Activated T-helper 1 cell treated with anti-CD3 and anti-CD28 coated beads, Interleukin-12 subunit alpha, Interleukin-12 subunit beta, Interleukin-2, Interleukin-4 antibody, amounts not matched to agents 30 ng/mL and 10 ng/mL and 1 ng/mL, durations not matched to agents 14 hours and 24 hours and 36 hours (primary cell): ENCODE measurements around the gene GDI1. TPM values are rescaled to one million over a fixed set of nuclear protein-coding genes. Genes with fewer than 3 reads are reported as not detected.

Experiments used
- DNase-seq: peaks from one replicate; pipeline ENCODE4 v3.0.0; 2021; ENCODE audit warnings: low spot score
- H3K27ac Mint-ChIP-seq: one replicate; pipeline ENCODE4 v1.8.0; 2021; ENCODE audit warnings: mild to moderate bottlenecking, mixed read lengths
- H3K27me3 Mint-ChIP-seq: one replicate; pipeline ENCODE4 v1.8.0; 2022; ENCODE audit warnings: mild to moderate bottlenecking, moderate library complexity, mixed read lengths; ENCODE audit not compliant: insufficient read depth
- H3K36me3 Mint-ChIP-seq: one replicate; pipeline ENCODE4 v1.8.0; 2021; ENCODE audit warnings: low read depth, mixed read lengths
- H3K4me1 Mint-ChIP-seq: one replicate; pipeline ENCODE4 v1.8.0; 2021; ENCODE audit warnings: low read depth, mixed read lengths
- H3K4me3 Mint-ChIP-seq: one replicate; pipeline ENCODE4 v1.8.0; 2021; ENCODE audit warnings: mild to moderate bottlenecking, moderate library complexity, mixed read lengths
- H3K9me3 Mint-ChIP-seq: one replicate; pipeline ENCODE4 v1.8.0; 2021; ENCODE audit warnings: mixed read lengths
- intact Hi-C: fragments of 100-400 bp; cut with micrococcal nuclease; formaldehyde crosslinking; loops from one replicate; pipeline ENCODE4 v1.15.1; 2024
- total RNA-seq: library from RNA; stranded (reverse); gene quantifications from 2 replicates; pipeline ENCODE4 v1.2.3, GENCODE V29; 2022

Gene GDI1
- total RNA-seq, 1 donor from 2014 or later: 110 TPM

DNA sequence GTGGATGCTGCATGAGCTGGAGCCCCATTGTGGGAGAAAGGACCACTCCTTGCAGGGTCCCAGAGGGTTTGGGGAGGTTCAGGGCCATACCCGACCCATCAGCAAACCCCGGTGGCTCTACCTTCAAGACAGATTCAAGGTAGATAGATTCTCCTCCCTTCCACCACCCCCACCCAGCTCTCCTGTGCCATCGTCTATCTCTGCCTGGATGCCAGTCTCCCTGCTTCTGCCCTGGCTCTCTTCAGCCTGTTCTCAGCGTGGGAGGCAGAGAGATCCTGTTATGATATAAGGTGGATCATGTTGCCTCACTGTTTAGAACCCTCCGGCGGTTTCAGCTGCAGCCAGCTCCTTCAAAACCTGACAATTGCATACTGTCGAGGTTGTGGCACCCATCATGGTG, 36.7 kb downstream of the GDI1 start:
- peaks cover 12% of the 10 kb centered on the region for H3K4me1 Mint-ChIP-seq
- no peak overlapping the region for H3K4me3 Mint-ChIP-seq
- intact Hi-C loops: no loop called here
- no peaks in the 10 kb centered on the region for H3K27me3 Mint-ChIP-seq
- no peak for DNase-seq
- peaks cover 4% of the 10 kb centered on the region for H3K36me3 Mint-ChIP-seq
- no peak overlapping the region for H3K27ac Mint-ChIP-seq
- H3K9me3 Mint-ChIP-seq: no peaks in the 10 kb centered on the region

DNA sequence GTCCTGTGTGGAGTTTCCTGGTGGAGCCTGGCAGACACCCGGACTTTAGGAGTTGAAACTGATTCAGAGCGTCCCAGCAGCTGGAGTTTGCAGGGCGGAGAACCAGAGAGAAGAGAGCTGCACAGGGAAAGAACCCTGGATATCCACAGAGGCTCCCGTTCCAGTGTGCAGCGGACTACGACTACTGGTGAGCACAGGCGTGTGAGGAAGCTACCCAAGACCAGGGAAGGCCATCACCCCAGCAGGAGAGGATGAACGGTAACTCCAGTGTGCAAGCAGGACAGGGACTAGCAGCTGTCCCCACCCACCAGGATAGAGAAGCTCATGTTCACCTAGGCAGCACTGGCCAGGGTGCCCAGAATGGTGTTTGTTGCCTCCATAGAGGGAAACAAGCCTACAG, 39.9 kb downstream of the GDI1 start:
- no peak for DNase-seq
- no peaks in the 10 kb centered on the region for H3K9me3 Mint-ChIP-seq
- peaks cover 4% of the 10 kb centered on the region for H3K36me3 Mint-ChIP-seq
- H3K4me3 Mint-ChIP-seq: no peak overlapping the region
- intact Hi-C loops: loop anchor here (5.0 kb wide), 2 partner anchors 65 to 550 kb away; partner anchors contain the start of genes ARHGAP4 and TAFAZZIN
- H3K4me1 Mint-ChIP-seq: peaks cover 18% of the 10 kb centered on the region
- H3K27me3 Mint-ChIP-seq: no peaks in the 10 kb centered on the region
- H3K27ac Mint-ChIP-seq: no peak overlapping the region

DNA sequence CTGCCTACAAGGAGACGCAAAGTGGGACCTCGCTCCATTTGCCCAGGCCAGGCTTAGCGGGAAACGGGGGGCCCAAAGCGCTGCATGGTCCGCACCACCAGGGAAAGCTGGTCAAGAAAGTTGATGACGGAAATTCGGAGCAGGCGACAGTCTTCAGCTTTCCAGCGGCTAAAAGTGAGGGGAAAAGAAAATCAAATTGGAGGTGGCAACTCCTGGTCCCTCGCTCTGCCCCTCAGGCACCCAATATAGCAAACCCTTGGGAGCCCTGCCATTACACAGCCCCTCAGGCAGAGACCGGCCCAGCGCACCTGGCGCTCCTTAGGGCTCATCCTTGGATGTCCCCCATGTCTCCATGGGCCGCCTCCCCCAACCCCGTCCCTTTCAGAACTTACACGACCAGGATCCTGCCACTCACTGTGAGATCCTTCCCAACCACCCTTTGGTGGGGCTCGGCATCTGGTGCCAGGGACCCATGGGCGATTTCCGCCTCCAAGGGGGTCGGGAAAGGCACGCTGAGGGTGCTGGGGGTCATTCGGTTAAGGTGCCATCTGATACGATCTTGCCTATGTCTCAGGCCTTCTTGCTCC, 41.0 kb downstream of the GDI1 start:
- no peaks in the 10 kb centered on the region for H3K27me3 Mint-ChIP-seq
- no peak for DNase-seq
- H3K4me3 Mint-ChIP-seq: peak overlapping the region; percentile 88
- H3K36me3 Mint-ChIP-seq: peaks cover 4% of the 10 kb centered on the region
- H3K4me1 Mint-ChIP-seq: peaks cover 18% of the 10 kb centered on the region
- intact Hi-C loops: loop anchor here (1.0 to 5.0 kb wide), 6 partner anchors 34 to 551 kb away; partner anchors contain the start of genes ARHGAP4, FAM50A, G6PD and GDI1
- H3K9me3 Mint-ChIP-seq: no peaks in the 10 kb centered on the region
- H3K27ac Mint-ChIP-seq: peak overlapping the region; percentile 77

DNA sequence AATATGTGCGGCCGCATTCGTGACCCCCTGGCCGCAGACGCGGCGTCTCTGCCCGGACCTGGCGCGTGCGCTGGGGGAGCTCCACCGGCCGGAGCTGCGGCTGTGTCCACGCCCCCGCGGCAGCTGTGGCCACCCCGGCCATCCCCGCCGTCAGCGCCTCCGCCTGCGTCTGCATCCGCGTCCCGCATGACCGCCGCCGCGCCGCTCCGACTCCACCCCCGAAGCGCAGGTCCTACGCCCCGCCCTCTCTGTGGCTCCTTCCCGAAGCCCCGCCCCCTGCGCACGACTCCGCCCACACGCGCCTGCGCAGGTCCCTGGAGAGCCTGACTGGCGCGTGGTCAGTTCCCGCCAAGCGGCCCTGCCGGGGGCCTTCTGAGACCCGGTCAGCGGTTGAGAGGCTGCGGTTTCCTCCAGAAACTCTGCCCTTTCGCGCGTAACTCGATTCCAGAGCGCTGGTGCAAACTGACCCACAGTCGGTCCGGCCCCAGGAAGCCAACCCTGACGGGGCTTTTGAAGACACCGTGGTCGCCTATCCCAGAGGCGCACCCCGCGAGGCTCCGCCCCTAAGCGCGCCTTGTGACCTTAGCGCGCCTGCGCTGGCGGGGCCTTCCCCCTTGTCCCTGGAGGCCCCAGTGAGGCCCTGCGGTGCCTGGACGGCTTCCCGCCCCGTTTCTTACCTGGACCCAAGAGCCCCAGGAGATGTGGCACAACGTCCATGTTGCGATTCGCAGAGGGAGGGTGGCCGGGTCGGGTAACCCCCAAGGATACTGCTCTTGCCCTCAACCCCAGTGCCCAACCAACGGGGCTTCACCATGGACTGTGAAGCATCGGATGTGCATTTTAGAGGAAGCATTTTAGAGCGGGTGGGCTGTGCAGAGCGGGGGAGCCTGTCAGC, 42.0 kb downstream of the GDI1 start, which contains the start of gene LAGE3:
Gene LAGE3 (minus strand): TSS at position 554 of the 895 bp plus-strand sequence. CDS start 366 bp downstream, at position 188.
- Mint-ChIP-seq H3K4me1 (peaks cover 23% of the 10 kb centered on the region), H3K4me3 (peak within 1 kb of the TSS; percentile 88), H3K9me3 (no peaks in the 10 kb centered on the region), H3K27me3 (no peaks in the 10 kb centered on the region), H3K27ac (peak within 1 kb of the TSS; percentile 91), H3K36me3 (peaks cover 10% of the 10 kb centered on the region)
- peak; percentile 93 for DNase-seq
- intact Hi-C loops: loop anchor here (1.0 to 5.0 kb wide), 9 partner anchors 11 to 552 kb away; partner anchors contain the start of genes ARHGAP4, FAM3A, FAM50A and G6PD

DNA sequence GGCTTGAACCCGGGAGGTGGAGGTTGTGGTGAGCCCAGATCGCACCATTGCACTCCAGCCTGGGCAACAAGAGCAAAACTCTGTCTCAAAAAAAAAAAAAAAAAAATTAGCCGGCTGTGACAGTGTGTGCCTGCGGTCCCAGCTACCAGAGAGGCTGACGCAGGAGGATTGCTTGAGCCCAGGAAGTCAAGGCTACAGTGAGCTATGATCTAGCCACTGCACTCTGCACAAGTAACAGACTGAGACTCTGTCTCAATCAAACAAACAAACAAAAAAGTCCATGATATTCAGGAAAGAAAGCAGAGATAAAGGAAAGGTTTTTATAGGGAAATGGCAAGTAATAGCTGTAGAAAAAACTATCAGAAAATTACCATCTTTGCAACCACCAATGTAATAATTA, 44.2 kb downstream of the GDI1 start:
- H3K27me3 Mint-ChIP-seq: no peaks in the 10 kb centered on the region
- H3K4me3 Mint-ChIP-seq: no peak overlapping the region
- peaks cover 6% of the 10 kb centered on the region for H3K36me3 Mint-ChIP-seq
- H3K4me1 Mint-ChIP-seq: peaks cover 17% of the 10 kb centered on the region
- intact Hi-C loops: no loop called here
- DNase-seq: no peak
- H3K9me3 Mint-ChIP-seq: no peaks in the 10 kb centered on the region
- no peak overlapping the region for H3K27ac Mint-ChIP-seq

DNA sequence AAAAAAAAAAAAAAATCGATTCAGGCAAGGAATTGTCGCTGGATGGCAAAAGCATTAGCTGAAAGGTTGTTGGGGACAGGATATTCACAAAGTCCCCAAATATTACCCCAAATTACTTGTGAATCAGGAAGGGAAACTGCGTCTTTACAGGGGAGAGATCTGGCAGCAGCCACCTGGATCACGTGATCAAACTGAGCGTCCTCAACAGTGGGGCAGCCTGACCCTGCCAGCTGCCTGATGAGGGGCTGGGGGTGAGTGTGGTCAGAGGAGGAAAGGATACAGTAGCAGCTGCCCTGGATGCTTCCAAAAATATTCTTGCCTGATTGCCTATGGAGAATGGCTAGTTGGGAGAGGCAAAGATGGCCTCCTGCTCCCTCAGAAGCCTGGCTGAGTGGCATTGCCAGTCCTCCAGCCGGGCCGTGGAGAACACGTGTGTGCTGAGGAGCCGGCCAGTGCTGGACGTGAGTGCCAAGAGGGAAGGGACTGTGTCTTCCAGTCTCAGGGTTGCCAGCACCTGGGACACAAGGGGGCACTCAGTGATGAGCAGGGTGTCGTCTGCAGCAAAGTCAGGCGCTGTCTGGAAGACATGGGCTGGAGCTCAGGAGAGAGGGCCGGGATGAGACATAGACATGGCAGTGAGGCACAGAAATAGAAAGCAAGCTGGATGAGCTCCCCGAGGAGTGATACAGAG, 45.1 kb downstream of the GDI1 start:
- peaks cover 17% of the 10 kb centered on the region for H3K4me1 Mint-ChIP-seq
- peaks cover 6% of the 10 kb centered on the region for H3K36me3 Mint-ChIP-seq
- DNase-seq: no peak
- H3K9me3 Mint-ChIP-seq: no peaks in the 10 kb centered on the region
- peak overlapping the region; percentile 72 for H3K27ac Mint-ChIP-seq
- no peaks in the 10 kb centered on the region for H3K27me3 Mint-ChIP-seq
- H3K4me3 Mint-ChIP-seq: peak overlapping the region; percentile 45
- intact Hi-C loops: no loop called here

DNA sequence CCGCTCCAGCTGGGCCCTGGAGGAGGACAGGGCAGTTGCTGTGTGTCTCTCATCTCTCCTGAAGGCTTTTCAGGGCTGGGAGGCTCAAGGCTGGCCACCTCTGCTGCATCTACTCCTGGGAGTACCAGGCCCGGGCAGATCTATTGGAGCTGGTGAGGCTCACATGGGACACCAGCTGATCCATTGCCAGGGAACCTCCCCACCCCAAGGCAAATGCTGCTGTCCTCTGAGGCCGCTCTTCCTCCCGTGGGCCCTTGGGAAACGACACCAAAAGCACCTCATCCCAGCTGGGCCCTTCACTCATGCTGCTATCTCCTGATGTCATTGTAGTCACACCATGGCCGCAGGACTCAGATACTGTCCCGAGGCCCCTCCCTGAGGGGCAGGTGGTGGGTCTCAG, 45.8 kb downstream of the GDI1 start:
- intact Hi-C loops: no loop called here
- H3K4me3 Mint-ChIP-seq: no peak overlapping the region
- DNase-seq: no peak
- H3K4me1 Mint-ChIP-seq: peaks cover 11% of the 10 kb centered on the region
- no peaks in the 10 kb centered on the region for H3K27me3 Mint-ChIP-seq
- H3K27ac Mint-ChIP-seq: no peak overlapping the region
- peaks cover 7% of the 10 kb centered on the region for H3K36me3 Mint-ChIP-seq
- no peaks in the 10 kb centered on the region for H3K9me3 Mint-ChIP-seq

DNA sequence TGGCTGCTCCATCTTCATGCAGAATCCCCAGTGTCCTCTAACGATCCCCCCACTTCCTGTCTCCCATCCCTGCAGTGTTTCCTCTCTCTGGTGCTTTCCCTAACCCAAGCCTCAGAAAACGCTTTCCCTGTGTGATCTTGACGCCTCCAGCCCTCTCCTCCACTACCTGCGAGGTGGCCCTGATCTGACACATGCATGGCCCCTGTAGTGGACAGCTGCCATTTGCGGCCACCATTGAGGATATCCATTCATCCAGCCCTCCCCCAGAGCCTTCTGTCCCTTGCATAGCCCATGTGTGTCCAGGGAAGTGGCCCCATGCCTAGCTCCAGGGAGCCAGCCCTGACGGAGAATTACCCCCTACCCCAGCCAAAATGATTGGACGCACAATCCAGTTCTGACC, 46.4 kb downstream of the GDI1 start:
- intact Hi-C loops: no loop called here
- Mint-ChIP-seq H3K27me3 (no peaks in the 10 kb centered on the region), H3K9me3 (no peaks in the 10 kb centered on the region), H3K36me3 (peaks cover 11% of the 10 kb centered on the region), H3K4me3 (peak overlapping the region; percentile 7), H3K4me1 (peaks cover 11% of the 10 kb centered on the region), H3K27ac (no peak overlapping the region)
- DNase-seq: no peak

DNA sequence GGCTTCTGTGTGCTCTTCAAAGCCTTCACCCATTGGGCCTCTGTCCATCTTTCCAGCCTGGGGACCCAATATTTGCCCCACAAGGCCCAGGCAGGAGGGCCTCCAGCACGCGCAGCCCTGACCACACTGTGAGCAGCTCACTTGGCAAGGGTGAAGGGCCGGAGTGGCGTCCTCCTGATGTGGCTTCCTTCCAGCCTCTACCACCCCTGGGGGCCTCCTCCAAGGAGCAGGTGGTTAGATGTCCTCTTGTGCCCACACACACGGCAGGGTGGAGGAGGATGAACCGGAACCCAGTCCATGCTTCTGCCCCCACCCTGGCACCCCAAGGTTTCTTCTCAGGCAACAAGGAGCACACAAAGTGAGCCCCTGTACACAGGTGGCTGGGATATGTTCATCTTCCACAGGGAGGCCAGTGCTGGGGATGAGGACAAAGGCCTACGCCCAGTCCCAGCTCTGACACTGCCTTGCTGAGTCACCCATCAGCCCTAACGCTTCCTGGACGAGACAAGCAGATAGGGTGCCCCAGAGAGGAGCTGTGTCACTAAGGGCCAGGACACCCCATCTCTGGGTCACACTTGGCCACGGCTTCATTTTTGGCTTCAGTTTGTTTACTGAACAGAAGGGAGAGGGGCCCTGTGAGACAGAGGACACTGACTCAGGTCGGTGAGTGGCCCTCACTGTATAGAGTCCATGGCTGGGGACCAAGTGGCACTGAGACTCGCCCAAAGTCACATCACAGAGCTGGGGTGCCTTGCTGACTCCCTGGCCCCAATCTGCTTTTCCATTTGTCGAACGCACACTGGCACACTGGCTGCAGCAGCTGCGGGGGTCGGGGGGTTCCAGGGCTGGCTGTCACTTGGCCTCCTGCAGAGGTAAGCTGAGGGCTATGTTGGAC, 47.5 kb downstream of the GDI1 start:
- peak overlapping the region; percentile 74 for H3K4me3 Mint-ChIP-seq
- no peak for DNase-seq
- H3K9me3 Mint-ChIP-seq: no peaks in the 10 kb centered on the region
- H3K27me3 Mint-ChIP-seq: no peaks in the 10 kb centered on the region
- peaks cover 11% of the 10 kb centered on the region for H3K36me3 Mint-ChIP-seq
- peaks cover 13% of the 10 kb centered on the region for H3K4me1 Mint-ChIP-seq
- H3K27ac Mint-ChIP-seq: no peak overlapping the region
- intact Hi-C loops: no loop called here

DNA sequence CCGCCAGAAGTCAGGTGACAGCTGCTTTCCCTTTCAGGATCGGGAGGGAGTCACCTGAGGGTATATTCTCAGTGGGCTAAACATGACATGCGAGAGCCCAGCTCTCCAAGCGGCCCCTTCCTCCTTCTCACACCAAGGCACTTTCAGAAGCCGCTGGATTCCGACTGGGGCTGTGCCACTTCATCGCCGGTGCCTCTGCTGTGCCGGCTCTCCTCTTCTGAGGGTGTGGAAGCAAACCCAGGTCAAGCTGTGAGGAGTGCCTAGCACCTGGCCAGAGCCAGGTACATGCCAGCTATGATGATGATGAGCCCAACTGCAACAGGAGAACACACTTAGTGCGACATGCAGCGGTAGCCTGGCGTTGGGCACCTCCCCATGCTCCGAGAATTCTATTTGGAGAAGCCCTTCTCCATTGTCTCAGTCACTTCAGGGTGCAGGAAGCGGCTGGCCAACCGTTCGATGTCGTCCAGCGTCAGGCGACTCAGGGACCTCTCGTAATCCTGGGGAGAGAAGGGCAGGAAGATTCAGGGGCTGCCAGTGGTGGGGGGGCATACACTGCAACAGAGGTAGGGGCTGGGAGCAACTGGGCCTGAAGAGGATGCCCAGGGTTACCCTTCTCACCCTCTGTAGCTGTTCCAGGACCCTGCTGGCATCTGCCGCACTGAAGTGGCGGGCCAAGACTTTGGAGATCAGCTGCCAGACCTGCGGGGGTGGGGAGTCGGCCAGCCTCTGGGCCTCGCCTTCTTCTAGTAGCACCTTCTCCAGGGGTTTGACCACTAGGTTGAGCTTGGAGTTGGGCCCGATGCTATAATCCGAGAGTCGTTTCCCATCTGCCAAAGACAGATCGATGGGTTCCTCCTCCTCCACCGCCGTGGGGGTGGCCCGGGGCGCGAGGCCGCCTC, 48.4 kb downstream of the GDI1 start:
- intact Hi-C loops: no loop called here
- Mint-ChIP-seq H3K9me3 (no peaks in the 10 kb centered on the region), H3K36me3 (peaks cover 11% of the 10 kb centered on the region), H3K27me3 (no peaks in the 10 kb centered on the region), H3K27ac (peak overlapping the region; percentile 44), H3K4me3 (peak overlapping the region; percentile 74), H3K4me1 (peaks cover 14% of the 10 kb centered on the region)
- DNase-seq: no peak

DNA sequence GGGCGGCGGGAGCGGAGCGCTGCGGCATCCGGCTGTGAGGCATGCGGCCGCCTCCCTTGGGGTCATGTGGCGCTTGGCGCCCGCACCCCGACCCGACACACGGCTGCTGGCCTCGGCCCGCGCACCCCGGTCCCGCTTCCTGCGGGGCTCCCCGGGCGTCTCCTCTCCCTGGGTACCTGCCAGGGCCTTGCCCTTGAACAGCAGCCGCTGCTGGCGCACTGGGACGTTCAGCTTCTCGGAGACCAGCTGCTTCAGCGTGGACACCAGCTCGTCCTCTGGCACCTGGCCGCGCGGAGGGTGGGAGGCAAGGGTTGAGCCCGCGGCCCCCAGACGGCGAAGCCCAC, 49.1 kb downstream of the GDI1 start:
- intact Hi-C loops: no loop called here
- Mint-ChIP-seq H3K27ac (no peak overlapping the region), H3K4me1 (peaks cover 14% of the 10 kb centered on the region), H3K9me3 (no peaks in the 10 kb centered on the region), H3K4me3 (no peak overlapping the region), H3K36me3 (peaks cover 11% of the 10 kb centered on the region), H3K27me3 (no peaks in the 10 kb centered on the region)
- DNase-seq: peak; percentile 28
